Stimulated activated effector memory CD8-positive, alpha-beta T cell treated with anti-CD3 and anti-CD28 coated beads, Interleukin-12 subunit alpha, Interleukin-12 subunit beta, amount 100 ng/mL, for 72 hours (primary cell): Measurements from ENCODE around the gene SIK2.
A peak's percentile ranks its signal among the peaks of the same experiment; 100 is the strongest.
"Not testable (repeated sequence)": the region's sequence is repeated elsewhere in the genome, so short reads cannot be mapped to it uniquely, and the experiment has no call there.

Experiments used
- ATAC-seq: fragments of 150-1000 bp; cut with Tn5 transposase; 2 replicates; pipeline ENCODE4 v1.10.0; 2021
- DNase-seq, 2 donors: peaks; one replicate each; pipeline ENCODE4 v3.0.0; 2021 to 2022; ENCODE audit warnings: low spot score in 2 of 2
- H3K27ac Mint-ChIP-seq: one replicate; pipeline ENCODE4 v1.8.0; 2022; ENCODE audit warnings: mild to moderate bottlenecking, mixed read lengths
- H3K36me3 Mint-ChIP-seq: one replicate; pipeline ENCODE4 v1.8.0; 2022; ENCODE audit warnings: mild to moderate bottlenecking, mixed read lengths
- H3K4me1 Mint-ChIP-seq: one replicate; pipeline ENCODE4 v1.8.0; 2022; ENCODE audit warnings: mixed read lengths
- H3K4me3 Mint-ChIP-seq: one replicate; pipeline ENCODE4 v1.8.0; 2022; ENCODE audit warnings: mild to moderate bottlenecking, mixed read lengths
- H3K9me3 Mint-ChIP-seq: one replicate; pipeline ENCODE4 v1.8.0; 2022; ENCODE audit warnings: mixed read lengths

SIK2 gene

DNA sequence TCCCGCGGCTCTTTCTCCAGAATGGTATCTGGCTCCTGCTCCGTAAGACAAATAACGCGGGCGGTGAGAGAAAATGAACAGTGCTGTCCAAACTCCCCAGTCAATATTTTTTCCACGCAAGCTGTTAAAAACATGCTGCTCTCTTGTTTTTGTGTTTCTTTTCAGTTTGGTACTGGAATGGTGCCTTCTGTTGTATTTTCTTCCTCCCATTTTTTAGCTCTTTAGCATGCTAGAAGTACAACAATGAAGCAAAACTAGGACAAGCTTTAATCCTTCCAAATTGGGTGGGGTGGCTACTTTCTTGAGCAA is 164.5 kb downstream of the SIK2 start:
- peak overlapping the region; percentile 97 for H3K27ac Mint-ChIP-seq
- no peak for DNase-seq
- peak overlapping the region; percentile 97 for H3K4me3 Mint-ChIP-seq
- peaks cover 34% of the 10 kb centered on the region for H3K36me3 Mint-ChIP-seq
- no peaks in the 10 kb centered on the region for H3K9me3 Mint-ChIP-seq
- ATAC-seq, result no peak
- H3K4me1 Mint-ChIP-seq, result peaks cover 39% of the 10 kb centered on the region

DNA sequence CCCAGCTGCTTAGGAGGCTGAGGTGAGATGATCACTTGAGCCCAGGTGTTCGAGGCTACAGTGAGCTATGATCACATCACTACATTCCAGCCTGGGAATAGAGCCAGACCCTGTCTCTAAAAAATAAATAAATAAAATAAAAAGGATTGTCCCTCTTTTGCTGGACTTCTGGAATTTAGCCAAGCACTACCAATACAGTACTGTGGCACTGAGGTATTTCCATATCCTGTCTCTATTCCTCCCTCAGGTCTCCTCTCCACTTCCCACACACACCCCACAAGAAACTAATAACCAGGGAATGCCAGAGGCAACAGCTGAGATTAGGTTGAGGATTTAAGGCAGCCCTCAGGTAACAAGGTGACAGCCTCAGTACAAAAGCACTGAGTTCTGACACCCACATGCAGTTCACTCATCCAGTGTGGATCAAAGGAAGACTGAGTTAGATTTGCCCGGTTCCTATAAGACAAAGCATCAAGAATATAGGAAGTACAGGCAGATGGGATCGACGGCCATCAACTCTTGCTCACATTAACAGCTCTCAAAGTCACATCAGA is 168.4 kb downstream of the SIK2 start:
- ATAC-seq (no peak), DNase-seq (no peak)
- Mint-ChIP-seq H3K4me1 (peaks cover 8% of the 10 kb centered on the region), H3K27ac (peak overlapping the region; percentile 29), H3K9me3 (no peaks in the 10 kb centered on the region), H3K36me3 (peaks cover 5% of the 10 kb centered on the region), H3K4me3 (no peak overlapping the region)

DNA sequence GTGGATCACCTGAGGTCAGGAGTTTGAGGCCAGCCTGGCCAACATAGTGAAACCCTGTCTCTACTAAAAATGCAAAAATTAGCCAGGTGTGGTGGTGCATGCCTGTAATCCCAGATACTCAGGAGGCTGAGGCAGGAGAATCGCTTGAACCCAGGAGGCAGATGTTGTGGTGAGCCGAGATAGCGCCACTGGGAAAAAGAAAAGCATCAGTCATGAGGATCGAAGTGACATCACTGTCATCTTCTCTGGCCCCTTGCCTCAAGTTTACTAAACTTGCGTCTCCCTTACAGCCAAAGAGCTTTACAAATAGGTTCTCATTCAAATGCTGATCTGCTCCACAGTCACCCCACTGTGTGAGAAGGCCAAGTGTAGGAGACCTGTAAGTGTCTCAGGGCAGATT is 169.0 kb downstream of the SIK2 start:
- not testable (repeated sequence) for H3K36me3 Mint-ChIP-seq, H3K9me3 Mint-ChIP-seq, H3K4me3 Mint-ChIP-seq, DNase-seq, H3K4me1 Mint-ChIP-seq, ATAC-seq
- H3K27ac Mint-ChIP-seq, result peak overlapping the region; percentile 29

DNA sequence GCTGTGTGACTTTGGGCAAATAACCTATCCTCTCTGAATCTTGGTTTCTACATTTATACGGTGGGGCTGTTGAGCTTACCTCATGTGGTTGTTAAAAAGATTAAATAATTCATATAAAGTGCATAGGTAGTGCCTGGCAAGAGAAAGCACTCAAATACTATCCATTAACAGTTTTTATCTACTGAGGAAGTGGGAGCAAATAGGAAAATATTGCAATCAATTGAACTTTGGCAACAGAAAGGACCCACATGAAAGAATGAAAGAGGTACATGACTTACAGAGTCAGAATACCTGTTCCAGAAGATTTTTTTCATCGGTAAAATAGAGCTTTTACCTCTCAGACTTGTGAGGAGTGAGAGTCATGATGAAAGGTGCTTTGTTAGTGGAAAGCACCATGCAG is 170.3 kb downstream of the SIK2 start:
- Mint-ChIP-seq H3K9me3 (no peaks in the 10 kb centered on the region), H3K4me3 (no peak overlapping the region), H3K4me1 (no peaks in the 10 kb centered on the region), H3K36me3 (no peaks in the 10 kb centered on the region), H3K27ac (no peak overlapping the region)
- DNase-seq, result no peak
- ATAC-seq, result no peak

DNA sequence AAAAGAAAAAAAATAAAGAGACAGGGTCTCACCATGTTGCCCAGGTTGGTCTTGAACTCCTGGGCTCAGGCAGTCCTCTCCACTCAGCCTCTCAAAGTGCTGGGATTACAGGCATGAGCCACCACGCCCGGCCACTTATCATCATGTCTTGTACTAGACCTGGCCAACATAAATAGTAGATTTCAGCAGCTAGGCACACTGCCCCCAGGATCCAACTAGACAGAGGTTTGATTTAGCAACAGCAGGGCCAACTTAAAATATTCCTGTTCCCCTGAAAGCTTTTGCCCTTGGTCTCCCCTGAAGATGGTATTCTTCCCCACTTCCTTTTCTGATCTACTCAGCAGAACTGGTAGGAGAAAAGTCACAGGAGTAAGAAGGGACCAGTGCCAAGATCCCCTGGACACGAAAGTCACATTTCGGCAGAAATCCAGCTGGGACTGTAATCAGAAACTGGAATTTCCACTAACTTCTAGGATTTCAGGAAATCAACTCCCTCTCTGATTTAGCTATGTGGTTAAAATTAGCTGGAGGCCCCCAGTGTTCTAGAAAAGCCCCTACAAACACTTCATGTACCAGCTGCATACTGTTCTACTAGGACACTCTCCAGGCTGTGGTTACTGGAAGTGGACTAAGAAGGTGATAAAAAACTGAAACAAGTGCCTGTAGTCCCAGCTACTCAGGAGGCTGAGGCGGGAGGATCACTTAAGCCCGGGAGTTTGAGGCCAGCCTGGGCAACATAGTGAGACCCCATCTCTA is 172.9 kb downstream of the SIK2 start:
- no peak overlapping the region for H3K4me3 Mint-ChIP-seq
- H3K4me1 Mint-ChIP-seq, result no peaks in the 10 kb centered on the region
- no peak for DNase-seq
- no peaks in the 10 kb centered on the region for H3K9me3 Mint-ChIP-seq
- H3K36me3 Mint-ChIP-seq, result no peaks in the 10 kb centered on the region
- no peak for ATAC-seq
- peak overlapping the region; percentile 17 for H3K27ac Mint-ChIP-seq

DNA sequence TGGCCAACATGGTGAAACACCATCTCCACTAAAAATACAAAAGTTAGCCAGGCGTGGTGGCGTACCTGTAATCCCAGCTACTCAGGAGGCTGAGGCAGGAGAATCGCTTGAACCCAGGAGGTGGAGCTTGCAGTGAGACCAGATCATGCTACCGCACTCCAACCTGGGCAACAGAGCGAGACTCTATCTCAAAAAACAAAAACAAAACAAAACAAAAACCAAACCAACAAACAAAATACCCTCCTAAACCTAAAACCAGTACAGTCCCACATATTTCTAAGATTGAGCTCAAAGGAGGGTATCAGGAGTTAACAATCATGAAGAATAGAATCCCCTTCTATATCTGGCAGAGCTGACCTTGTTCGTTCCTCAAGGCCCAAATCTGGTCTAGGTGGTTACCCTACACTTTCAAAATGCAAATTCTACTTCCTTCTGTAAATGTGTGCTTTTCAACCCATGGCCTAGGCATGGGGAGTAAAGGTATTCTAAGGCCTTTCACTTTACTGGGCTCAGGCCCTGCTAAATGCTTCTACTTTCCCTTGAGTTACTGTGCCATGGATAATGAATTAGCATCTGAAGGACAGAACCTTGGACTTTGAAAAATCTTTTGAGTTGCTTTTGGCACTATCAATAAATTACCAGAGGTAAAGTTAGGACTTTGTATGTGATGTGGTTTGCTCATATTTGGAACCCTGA is 174.3 kb downstream of the SIK2 start:
- Mint-ChIP-seq H3K36me3 (no peaks in the 10 kb centered on the region), H3K9me3 (no peaks in the 10 kb centered on the region), H3K4me1 (no peaks in the 10 kb centered on the region), H3K4me3 (no peak overlapping the region), H3K27ac (no peak overlapping the region)
- DNase-seq, result no peak
- no peak for ATAC-seq

DNA sequence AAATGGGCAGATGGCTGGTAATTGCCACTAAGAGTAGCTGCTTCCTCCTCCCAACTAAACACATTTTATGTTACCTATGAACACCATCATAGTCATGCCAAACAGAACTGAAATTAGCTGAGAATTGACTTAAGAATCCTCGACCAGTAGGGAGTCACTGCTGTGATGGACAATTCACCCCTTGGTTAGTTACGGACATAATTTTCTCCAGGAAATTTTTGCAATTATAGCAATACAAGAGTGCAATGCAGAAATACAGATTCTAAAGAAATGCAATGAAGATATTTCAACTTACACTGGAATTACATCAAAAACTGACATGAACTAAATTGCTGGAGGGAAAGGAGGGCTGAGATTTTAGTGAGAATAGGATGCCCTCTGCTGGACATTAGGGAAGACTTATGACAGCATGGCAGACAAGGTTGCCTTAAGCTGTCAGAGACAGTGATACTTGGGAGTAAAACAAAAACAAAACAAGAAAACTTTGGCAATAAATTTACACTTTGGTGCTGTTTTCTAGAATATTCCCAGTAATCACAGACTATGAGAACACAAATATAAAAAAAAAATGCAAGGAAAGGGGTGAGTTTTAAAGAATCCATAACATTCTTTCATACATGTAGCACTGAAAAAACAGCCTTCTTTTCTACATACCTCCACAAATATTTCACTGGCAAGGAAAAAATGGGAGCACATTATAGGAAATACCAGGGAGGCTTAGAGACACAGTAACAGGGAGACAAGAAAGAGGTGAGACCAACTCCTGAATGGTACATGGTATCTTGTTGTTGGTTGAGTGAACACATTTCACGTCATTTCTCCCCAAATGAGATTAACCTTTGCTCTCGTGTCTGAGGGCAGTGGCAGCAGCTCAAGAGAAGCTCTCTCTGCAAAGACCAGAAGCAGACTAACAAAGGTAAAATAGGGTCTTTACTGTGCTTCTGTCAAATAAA is 175.1 kb downstream of the SIK2 start:
- no peaks in the 10 kb centered on the region for H3K9me3 Mint-ChIP-seq
- ATAC-seq, result peak; percentile 80
- no peaks in the 10 kb centered on the region for H3K36me3 Mint-ChIP-seq
- H3K4me3 Mint-ChIP-seq, result no peak overlapping the region
- H3K27ac Mint-ChIP-seq, result no peak overlapping the region
- no peaks in the 10 kb centered on the region for H3K4me1 Mint-ChIP-seq
- DNase-seq, result no peak

DNA sequence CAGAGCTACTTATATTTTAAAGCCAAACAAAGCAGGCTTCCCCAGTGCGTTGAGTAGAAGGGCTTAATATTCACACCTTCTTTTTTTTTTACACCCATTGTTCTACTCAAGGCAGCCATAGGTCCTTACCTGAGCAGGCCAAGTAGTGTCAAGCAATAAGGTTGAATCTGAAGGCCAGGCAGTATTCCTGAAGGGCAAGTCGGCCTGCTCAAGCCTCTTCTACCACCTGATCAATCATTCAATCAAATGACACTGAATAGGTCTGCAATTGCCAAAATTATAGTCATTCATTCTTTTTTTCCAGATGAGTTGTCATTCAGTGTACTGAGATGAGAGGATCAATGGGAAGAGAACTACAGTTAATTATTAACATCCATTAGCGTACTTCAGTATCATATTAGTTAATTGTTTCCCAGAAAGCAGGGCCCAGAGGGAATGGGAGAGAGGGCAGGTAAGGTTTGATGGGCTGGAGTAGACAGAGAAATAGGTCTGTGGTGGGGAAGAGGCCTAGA is 175.9 kb downstream of the SIK2 start:
- ATAC-seq (no peak), DNase-seq (no peak)
- H3K27ac Mint-ChIP-seq, result no peak overlapping the region
- H3K36me3 Mint-ChIP-seq, result no peaks in the 10 kb centered on the region
- H3K4me1 Mint-ChIP-seq, result no peaks in the 10 kb centered on the region
- H3K9me3 Mint-ChIP-seq, result no peaks in the 10 kb centered on the region
- no peak overlapping the region for H3K4me3 Mint-ChIP-seq

DNA sequence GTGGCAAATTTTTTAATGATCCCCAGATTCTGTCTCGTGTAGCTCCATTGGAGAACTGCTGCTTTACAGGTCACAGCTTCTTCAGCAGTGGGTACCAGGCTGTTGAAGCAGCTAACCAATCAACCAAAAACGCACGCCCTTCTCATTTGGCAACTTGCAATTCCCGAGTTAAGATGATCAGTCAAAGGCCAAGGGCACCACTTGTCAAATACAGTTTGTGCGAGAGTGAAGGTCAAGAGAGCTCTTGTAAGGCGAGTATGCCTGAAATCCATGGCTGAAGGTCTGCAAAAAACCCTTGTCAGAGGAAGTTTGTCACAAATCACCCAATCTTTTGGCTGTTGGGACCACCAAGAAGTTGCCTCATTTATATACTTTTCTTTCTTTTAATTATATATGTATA is 176.9 kb downstream of the SIK2 start:
- no peaks in the 10 kb centered on the region for H3K4me1 Mint-ChIP-seq
- H3K4me3 Mint-ChIP-seq, result no peak overlapping the region
- H3K9me3 Mint-ChIP-seq, result no peaks in the 10 kb centered on the region
- no peak overlapping the region for H3K27ac Mint-ChIP-seq
- no peak for DNase-seq
- no peak for ATAC-seq
- H3K36me3 Mint-ChIP-seq, result peaks cover 4% of the 10 kb centered on the region
